ENCODE data around the gene TTLL5.

GRCh38 chr14:75910048-75910447 lies 249.0 kb downstream of the TTLL5 start:
- TF ChIP-seq JUNB (CRISPR knock-in tag; IDR thresholded peaks at IDR 0.05; ENCODE audit: borderline replicate concordance): no peak
- no peak for TF ChIP-seq MYNN (CRISPR knock-in tag; IDR thresholded peaks at IDR 0.05; ENCODE audit: low read depth)
- no peak for TF ChIP-seq ZNF879 (CRISPR knock-in tag; IDR thresholded peaks at IDR 0.05)
- TF ChIP-seq HNF4G (IDR thresholded peaks at IDR 0.05; ENCODE audit: borderline replicate concordance, low read depth, low read length): no peak
- no peak for TF ChIP-seq HNF4G (CRISPR knock-in tag; IDR thresholded peaks at IDR 0.05; ENCODE audit: borderline replicate concordance, low read depth)
- TF ChIP-seq HBP1 (CRISPR knock-in tag; IDR thresholded peaks at IDR 0.05; ENCODE audit: low read depth): no peak
- no peak for TF ChIP-seq CTCF (CRISPR knock-in tag; IDR thresholded peaks at IDR 0.05)
- TF ChIP-seq RAD21 (CRISPR knock-in tag; IDR thresholded peaks at IDR 0.05): no peak
- TF ChIP-seq ZNF10 (CRISPR knock-in tag; IDR thresholded peaks at IDR 0.05; ENCODE audit: borderline replicate concordance, low read depth): no peak
- no peak for TF ChIP-seq HDAC1 (CRISPR knock-in tag; IDR thresholded peaks at IDR 0.05)
- no peak for TF ChIP-seq KLF12 (CRISPR knock-in tag; IDR thresholded peaks at IDR 0.05; ENCODE audit: borderline replicate concordance)
